Lower leg skin (tissue), 4 donors: ENCODE measurements around the gene MRPL55. TPM values are rescaled to one million over a fixed set of nuclear protein-coding genes. Genes with fewer than 3 reads are reported as not detected.

Experiments
- DNase-seq, 2 donors: peaks; one replicate each; pipeline ENCODE4 v3.0.0-alpha.2; 2019; ENCODE audit warnings: low spot score in 2 of 2
- H3K4me3 ChIP-seq: fragments of 200-600 bp; sonication (generic); 2 replicates; pipeline ENCODE4 v1.5.1; 2017; ENCODE audit warnings: mild to moderate bottlenecking, low read depth; ENCODE audit not compliant: poor library complexity, severe bottlenecking
- POLR2A ChIP-seq, 2 donors: fragments of 450-650 bp; IDR thresholded peaks; one replicate each; pipeline ENCODE4 v1.6.1; 2016 to 2017; ENCODE audit warnings: antibody characterized with exemption in 2 of 2, mild to moderate bottlenecking in 1 of 2, moderate library complexity in 1 of 2
- WGBS, 2 donors: methylation state at CpG; one replicate each; pipeline ENCODE4 v1.1.5; 2018; 5-methylcytosine and 5-hydroxymethylcytosine counted together
- intact Hi-C: fragments of 100-400 bp; cut with DNase I; formaldehyde crosslinking; loops from one replicate; pipeline ENCODE4 v1.15.0; 2023; ENCODE audit warnings: low total_unique reads
- total RNA-seq, 4 donors: library from RNA; depleted of rRNA; stranded (reverse); fragments of >200 nt; gene quantifications; one replicate each; pipeline ENCODE4 v1.1.0, GENCODE V29; 2016
- TF ChIP-seq, protein P1 (sequence below), 3 donors: fragments of 450-650 bp; IDR thresholded peaks; one replicate each; pipeline ENCODE4 v1.5.1; 2016; ENCODE audit warnings: antibody characterized with exemption in 3 of 3, mild to moderate bottlenecking in 3 of 3, moderate library complexity in 2 of 3

Gene MRPL55
- 100 to 1,000 TPM in 1 of 4 donors, 10 to 100 TPM in 3; 59.1 to 100 (median 82.2) TPM for total RNA-seq

- peak within 1 kb of the TSS; percentile 98 for H3K4me3 ChIP-seq
- TF ChIP-seq, protein P1, sequence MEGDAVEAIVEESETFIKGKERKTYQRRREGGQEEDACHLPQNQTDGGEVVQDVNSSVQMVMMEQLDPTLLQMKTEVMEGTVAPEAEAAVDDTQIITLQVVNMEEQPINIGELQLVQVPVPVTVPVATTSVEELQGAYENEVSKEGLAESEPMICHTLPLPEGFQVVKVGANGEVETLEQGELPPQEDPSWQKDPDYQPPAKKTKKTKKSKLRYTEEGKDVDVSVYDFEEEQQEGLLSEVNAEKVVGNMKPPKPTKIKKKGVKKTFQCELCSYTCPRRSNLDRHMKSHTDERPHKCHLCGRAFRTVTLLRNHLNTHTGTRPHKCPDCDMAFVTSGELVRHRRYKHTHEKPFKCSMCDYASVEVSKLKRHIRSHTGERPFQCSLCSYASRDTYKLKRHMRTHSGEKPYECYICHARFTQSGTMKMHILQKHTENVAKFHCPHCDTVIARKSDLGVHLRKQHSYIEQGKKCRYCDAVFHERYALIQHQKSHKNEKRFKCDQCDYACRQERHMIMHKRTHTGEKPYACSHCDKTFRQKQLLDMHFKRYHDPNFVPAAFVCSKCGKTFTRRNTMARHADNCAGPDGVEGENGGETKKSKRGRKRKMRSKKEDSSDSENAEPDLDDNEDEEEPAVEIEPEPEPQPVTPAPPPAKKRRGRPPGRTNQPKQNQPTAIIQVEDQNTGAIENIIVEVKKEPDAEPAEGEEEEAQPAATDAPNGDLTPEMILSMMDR (IDR thresholded peaks at IDR 0.05): no peak
- no peak for TF ChIP-seq POLR2A (IDR thresholded peaks at IDR 0.05)
- peak; percentile 98 to 100 for DNase-seq
- intact Hi-C loops: no loop called here
- 1 to 2% methylated on average over 32 to 44 of the region's 66 CpGs for WGBS, 2 donors
Measured at GRCh38 chr1:228109073-228109961, at the start of gene MRPL55. Gene MRPL55 (minus strand): TSS chr1:228109299. CDS start chr1:228108260, 1,039 bp downstream.

DNA sequence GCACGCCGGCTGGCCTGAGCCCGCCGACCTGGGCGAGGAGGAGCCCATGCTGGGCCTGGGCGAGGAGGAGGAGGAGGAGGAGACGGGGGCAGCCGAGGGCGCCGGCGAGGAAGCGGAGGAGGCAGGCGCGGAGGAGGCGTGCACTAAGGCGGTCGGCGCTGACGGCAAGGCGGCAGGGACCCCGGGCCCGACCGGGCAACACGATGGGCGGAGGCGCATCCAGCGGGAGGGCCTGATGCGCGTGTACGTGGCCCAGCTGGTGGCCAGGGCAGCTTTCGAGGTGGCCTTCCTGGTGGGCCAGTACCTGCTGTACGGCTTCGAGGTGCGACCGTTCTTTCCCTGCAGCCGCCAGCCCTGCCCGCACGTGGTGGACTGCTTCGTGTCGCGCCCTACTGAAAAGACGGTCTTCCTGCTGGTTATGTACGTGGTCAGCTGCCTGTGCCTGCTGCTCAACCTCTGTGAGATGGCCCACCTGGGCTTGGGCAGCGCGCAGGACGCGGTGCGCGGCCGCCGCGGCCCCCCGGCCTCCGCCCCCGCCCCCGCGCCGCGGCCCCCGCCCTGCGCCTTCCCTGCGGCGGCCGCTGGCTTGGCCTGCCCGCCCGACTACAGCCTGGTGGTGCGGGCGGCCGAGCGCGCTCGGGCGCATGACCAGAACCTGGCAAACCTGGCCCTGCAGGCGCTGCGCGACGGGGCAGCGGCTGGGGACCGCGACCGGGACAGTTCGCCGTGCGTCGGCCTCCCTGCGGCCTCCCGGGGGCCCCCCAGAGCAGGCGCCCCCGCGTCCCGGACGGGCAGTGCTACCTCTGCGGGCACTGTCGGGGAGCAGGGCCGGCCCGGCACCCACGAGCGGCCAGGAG, 49.3 kb upstream of the MRPL55 start:
- no peak for DNase-seq
- 61 to 77% methylated on average over 46 to 51 of the region's 98 CpGs for WGBS, 2 donors

GRCh38 chr1:228157729-228158126, 48.6 kb upstream of the MRPL55 start:
- no peak for DNase-seq
- 79 to 84% methylated on average over 34 to 43 of the region's 43 CpGs for WGBS, 2 donors
- TF ChIP-seq, protein P1 (IDR thresholded peaks at IDR 0.05): no peak
- TF ChIP-seq POLR2A (IDR thresholded peaks at IDR 0.05): no peak
- H3K4me3 ChIP-seq: no peak overlapping the region
- intact Hi-C loops: no loop called here

More for the DNA sequence above, 49.3 kb upstream of the MRPL55 start:
- TF ChIP-seq, protein P1 (IDR thresholded peaks at IDR 0.05): no peak
- TF ChIP-seq POLR2A (IDR thresholded peaks at IDR 0.05): no peak
- intact Hi-C loops: no loop called here
- no peak overlapping the region for H3K4me3 ChIP-seq

- 75 to 83% methylated on average over 17 to 24 of the region's 24 CpGs for WGBS, 2 donors
- intact Hi-C loops: no loop called here
- no peak overlapping the region for H3K4me3 ChIP-seq
- no peak for DNase-seq
- TF ChIP-seq, protein P1 (IDR thresholded peaks at IDR 0.05): no peak
- TF ChIP-seq POLR2A (IDR thresholded peaks at IDR 0.05): no peak
Measured at GRCh38 chr1:228156941-228157728, 48.0 kb upstream of the MRPL55 start.

DNA sequence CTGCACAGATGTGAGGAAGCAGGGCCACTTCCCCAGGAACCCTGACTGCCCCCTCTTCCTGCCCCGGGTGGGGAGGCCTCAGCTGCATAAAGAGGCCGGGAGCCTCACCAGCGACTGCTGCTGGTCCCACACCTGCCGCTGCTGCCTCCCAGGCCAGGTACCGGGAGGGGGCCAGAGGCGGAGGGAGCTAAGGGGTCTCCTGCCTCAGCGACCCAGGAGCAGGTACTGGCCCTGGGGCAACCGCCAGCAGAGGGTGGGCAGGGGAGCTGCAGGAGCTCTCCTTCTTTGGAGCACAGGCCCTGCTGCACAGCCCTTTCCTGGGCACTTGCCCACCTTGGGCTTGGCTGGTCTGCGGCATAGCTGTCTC, 47.4 kb upstream of the MRPL55 start:
- DNase-seq: no peak

More for the DNA sequence above, 47.4 kb upstream of the MRPL55 start:
- TF ChIP-seq POLR2A (IDR thresholded peaks at IDR 0.05): no peak
- TF ChIP-seq, protein P1 (IDR thresholded peaks at IDR 0.05): no peak
- 53 to 60% methylated on average over 3 to 8 of the region's 9 CpGs for WGBS, 2 donors
- intact Hi-C loops: no loop called here
- H3K4me3 ChIP-seq: no peak overlapping the region
